Lower lobe of right lung (tissue), 2 donors: ENCODE measurements around the gene LTBR. TPM values are rescaled to one million over a fixed set of nuclear protein-coding genes. Genes with fewer than 3 reads are reported as not detected.

ENCODE experiments used
- ATAC-seq, 2 donors: fragments of 200-7000 bp; cut with Tn5 transposase; one replicate each; pipeline ENCODE4 v1.9.1; 2020 to 2022; ENCODE audit warnings: mild to moderate bottlenecking in 2 of 2, moderate library complexity in 2 of 2
- DNase-seq: peaks from one replicate; pipeline ENCODE4 v3.0.0-alpha.2; 2020
- H3K27ac ChIP-seq: fragments of 200-600 bp; one replicate; pipeline ENCODE4 v1.8.0; 2022
- H3K27me3 ChIP-seq: fragments of 200-600 bp; one replicate; pipeline ENCODE4 v1.8.0; 2022; ENCODE audit warnings: low read depth
- H3K36me3 ChIP-seq: fragments of 200-600 bp; one replicate; pipeline ENCODE4 v1.8.0; 2022; ENCODE audit warnings: mild to moderate bottlenecking
- H3K4me1 ChIP-seq: fragments of 200-600 bp; one replicate; pipeline ENCODE4 v1.8.0; 2022
- H3K4me3 ChIP-seq: fragments of 200-600 bp; one replicate; pipeline ENCODE4 v1.8.0; 2022; ENCODE audit warnings: mild to moderate bottlenecking
- H3K9me3 ChIP-seq: fragments of 200-600 bp; one replicate; pipeline ENCODE4 v1.8.0; 2022
- CTCF ChIP-seq: fragments of 200-600 bp; IDR thresholded peaks from one replicate; pipeline ENCODE4 v1.8.0; 2022; ENCODE audit warnings: antibody characterized with exemption, mild to moderate bottlenecking
- intact Hi-C: fragments of 100-400 bp; cut with DNase I; formaldehyde crosslinking; loops from one replicate; pipeline ENCODE4 v1.11.0; 2022
- long read RNA-seq: library from polyadenylated mRNA; unstranded; transcript quantifications from one replicate; pipeline ENCODE4 v2.0.0, GENCODE V29; 2021
- total RNA-seq: library from RNA; stranded (reverse); fragmentation: NEBNext Ultra II Directional; extraction: Animal tissue kit (Norgen Biotek cat#: 25700); gene quantifications from one replicate; pipeline ENCODE4 v1.2.1, GENCODE V29; 2021
- donor health status: DM: no; HTN: yes; CAD: no; lungs with severe emphysema.

LTBR gene
- total RNA-seq: 122 TPM
- long read RNA-seq, transcript LTBR-203 (2 exons, 2,327 nt): minor isoform, 6 of 211 reads
- long read RNA-seq, transcript LTBR-201 (10 exons, 2,260 nt): major isoform, 112 of 211 reads
- long read RNA-seq, partial matches to known transcripts: 74 of 211 reads
- long read RNA-seq, other reads (novel, unspliced or antisense): 18 of 211 reads

GRCh38 chr12:6383572-6384498 lies at the start of gene LTBR:
LTBR (plus strand) TSS chr12:6384162; CDS start chr12:6384359, 197 bp downstream.
- DNase-seq (peak; percentile 98), ATAC-seq (peak; percentile 97 to 98)
- Histone ChIP-seq H3K27ac (peak within 1 kb of the TSS; percentile 93), H3K27me3 (no peaks in the 10 kb centered on the region), H3K4me1 (peaks cover 59% of the 10 kb centered on the region), H3K4me3 (peak within 1 kb of the TSS; percentile 93), H3K36me3 (peaks cover 35% of the 10 kb centered on the region), H3K9me3 (no peaks in the 10 kb centered on the region)
- intact Hi-C loops: no loop called here
- peak; percentile 14 for TF ChIP-seq CTCF

- TF ChIP-seq CTCF: no peak
- Histone ChIP-seq H3K27ac (peak overlapping the region; percentile 96), H3K4me1 (peaks cover 93% of the 10 kb centered on the region), H3K36me3 (peaks cover 74% of the 10 kb centered on the region), H3K9me3 (no peaks in the 10 kb centered on the region), H3K27me3 (no peaks in the 10 kb centered on the region), H3K4me3 (peak overlapping the region; percentile 94)
- DNase-seq (no peak), ATAC-seq (no peak)
- intact Hi-C loops: loop anchor here (5.0 kb wide), 1 partner anchor 33 kb away; no protein-coding TSS in a partner anchor
Measured at GRCh38 chr12:6334359-6334758, 49.6 kb upstream of the LTBR start.

- DNase-seq (no peak), ATAC-seq (no peak)
- H3K27me3 ChIP-seq: no peaks in the 10 kb centered on the region
- peak overlapping the region; percentile 94 for H3K4me3 ChIP-seq
- intact Hi-C loops: loop anchor here (5.0 kb wide), 1 partner anchor 32 kb away; no protein-coding TSS in a partner anchor
- peaks cover 93% of the 10 kb centered on the region for H3K4me1 ChIP-seq
- no peaks in the 10 kb centered on the region for H3K9me3 ChIP-seq
- H3K27ac ChIP-seq: peak overlapping the region; percentile 96
- peaks cover 68% of the 10 kb centered on the region for H3K36me3 ChIP-seq
- no peak for TF ChIP-seq CTCF
Measured at GRCh38 chr12:6334940-6335450, 49.0 kb upstream of the LTBR start.

GRCh38 chr12:6335451-6336078 lies 48.4 kb upstream of the LTBR start:
- ATAC-seq: peak; percentile 51 to 54
- TF ChIP-seq CTCF: peak; percentile 55
- peak; percentile 87 for DNase-seq
- Histone ChIP-seq H3K4me3 (peak overlapping the region; percentile 94), H3K36me3 (peaks cover 63% of the 10 kb centered on the region), H3K4me1 (peaks cover 87% of the 10 kb centered on the region), H3K9me3 (no peaks in the 10 kb centered on the region), H3K27ac (peak overlapping the region; percentile 96), H3K27me3 (no peaks in the 10 kb centered on the region)
- intact Hi-C loops: no loop called here
